ENCODE measurements around the gene CYB5R3.
"Not testable (repeated sequence)": the region's sequence is repeated elsewhere in the genome, so short reads cannot be mapped to it uniquely, and the experiment has no call there.

CYB5R3 gene

DNA sequence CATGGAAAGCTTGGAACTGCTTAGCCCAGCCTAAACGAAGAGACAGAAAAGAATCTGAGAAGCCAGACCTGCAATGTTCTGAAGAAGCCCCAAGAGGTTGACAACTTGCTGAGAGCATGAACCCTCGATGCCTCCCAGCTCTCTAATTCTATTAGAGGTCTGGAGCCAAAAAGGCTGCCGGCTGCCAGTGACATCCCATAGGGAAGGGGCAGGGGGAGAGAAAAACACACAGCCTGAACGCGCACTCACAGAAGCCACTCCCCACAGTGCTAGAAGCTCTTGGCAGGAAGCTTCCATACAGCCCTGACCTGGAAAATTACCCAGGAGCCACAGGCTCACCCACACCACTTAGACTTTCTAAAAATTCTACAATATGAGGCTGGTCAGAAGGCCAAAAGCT lies 52.9 kb downstream of the CYB5R3 start:
- DNase-seq, result no peak

DNA sequence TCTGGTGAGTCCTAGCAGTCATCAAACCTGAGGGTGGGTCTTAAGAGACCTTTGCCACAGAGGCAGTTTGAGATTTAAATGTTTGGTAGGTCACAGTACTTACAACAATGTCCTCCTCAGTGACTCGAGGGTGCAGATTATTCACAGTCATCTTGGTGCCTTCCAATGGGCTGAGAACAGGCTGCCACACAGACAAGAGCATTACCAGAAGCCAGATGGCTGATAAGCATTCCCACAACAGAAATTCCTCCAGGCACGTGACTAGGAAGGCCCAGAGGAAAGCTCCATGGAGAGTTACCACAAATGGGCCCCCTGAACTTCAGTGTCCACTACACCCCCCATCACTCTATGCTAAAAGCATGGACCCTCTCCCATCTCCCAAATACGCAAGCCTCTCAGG lies 53.8 kb downstream of the CYB5R3 start:
- no peak for DNase-seq

DNA sequence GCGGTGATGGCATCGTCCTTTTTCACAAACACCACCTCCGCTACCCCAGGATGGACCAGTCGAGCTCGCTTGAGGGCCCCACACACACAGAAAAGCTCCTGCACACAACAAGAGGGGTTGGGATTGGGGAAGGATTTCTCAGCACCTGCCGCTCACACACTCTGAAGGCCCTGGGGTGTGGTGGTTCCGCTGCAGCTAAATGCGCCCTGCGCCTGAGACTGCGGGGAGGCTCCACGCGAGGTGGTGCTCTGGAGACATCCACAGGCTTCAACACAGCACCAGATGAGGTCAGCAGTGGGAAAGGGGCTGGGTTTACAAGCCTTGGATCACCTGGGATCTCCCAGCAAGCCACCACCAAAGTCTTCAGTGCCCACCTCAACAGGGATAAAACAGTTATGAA lies 57.2 kb downstream of the CYB5R3 start:
- no peak for DNase-seq

DNA sequence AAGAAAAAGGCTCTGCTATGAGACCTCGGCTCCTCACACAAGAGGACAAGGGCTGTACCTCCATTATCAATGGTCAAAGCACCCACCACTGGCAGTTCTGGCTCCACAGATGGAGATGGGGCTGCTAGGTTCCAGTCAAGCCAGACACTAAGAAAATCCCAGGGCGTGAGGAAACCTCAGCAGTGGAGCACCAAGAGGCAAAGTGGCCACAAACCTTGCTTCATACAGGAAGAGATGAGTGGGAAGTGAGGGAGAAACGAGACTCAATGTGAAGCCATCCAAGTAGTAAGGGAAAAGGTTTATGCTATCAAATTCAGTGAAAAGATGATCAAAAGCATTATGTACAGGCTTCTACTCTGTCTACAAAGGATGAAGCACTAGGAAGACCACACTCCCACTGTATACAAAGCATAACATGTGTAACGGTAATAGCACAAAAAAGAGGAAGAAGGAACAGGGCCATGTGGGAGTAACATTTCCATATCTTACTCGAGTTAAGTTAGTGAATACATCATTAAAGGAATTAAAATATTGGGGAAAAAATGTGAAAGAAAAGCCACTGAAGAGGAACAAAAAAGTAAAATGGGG lies 61.5 kb downstream of the CYB5R3 start:
- no peak for DNase-seq

DNA sequence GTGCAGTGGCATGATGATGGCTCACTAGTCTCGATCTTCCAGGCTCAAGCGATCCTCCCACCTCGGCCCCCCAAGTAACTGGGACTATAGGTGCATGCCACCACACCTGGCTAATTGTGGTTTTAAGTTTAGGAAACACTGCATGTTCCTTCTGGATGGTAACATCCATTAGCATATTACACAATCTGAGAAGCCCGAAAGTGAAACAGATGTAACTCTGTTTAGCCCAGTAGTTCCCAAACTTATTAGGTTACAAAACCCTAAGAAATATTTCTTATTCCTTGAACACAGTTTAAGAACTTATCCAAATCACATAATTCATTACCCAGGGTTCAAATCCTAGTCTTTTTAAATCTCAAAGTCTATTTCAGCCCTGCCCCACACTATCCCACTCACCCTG lies 62.8 kb downstream of the CYB5R3 start:
- no peak for DNase-seq

DNA sequence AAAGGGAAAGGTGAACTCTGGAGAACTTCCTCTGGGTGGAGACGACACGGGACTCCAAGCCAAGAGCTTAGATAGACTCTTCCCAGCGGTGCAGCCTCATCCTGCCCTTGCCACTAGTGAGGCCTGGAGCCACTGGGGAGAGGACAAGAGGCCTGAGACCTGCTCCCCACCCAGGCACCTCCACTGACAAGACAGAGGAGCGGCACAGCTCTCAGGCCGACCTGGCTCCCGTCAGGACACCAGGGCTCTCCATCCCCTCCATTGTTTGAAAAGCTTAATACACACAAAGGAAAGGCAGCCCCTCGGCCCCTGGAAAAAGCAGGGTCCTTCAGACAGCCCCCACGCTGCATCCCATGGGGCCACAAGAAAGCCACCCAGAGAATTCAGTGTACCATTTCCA lies 64.1 kb downstream of the CYB5R3 start:
- DNase-seq, result no peak

DNA sequence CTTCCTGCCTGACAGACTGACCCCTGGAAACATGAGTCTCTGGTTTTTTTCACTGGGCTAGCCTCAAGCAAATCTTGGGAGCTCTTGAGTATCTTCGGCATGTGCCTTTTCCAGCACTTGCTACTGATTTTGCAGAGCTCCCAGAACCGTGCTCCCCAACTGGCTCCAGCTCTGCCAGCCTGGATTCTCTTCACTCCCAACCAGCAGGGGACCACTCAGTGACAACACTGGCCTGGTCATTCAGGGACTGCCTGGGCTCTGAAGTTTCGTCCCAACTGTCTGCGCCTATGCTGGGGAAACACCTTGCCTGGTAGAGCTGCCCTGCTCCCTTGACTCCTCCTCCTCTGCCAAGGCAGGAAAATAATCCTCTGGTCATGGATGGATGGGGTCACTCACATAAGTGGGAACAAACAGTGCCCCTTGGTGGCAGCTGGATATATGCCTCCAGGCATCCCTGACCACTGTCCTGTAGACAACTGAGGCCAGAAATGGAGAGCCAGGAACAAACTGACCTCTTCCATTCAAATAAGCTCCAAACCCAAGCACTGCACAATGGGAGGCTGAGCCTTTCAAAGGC lies 64.7 kb downstream of the CYB5R3 start:
- DNase-seq, result no peak

DNA sequence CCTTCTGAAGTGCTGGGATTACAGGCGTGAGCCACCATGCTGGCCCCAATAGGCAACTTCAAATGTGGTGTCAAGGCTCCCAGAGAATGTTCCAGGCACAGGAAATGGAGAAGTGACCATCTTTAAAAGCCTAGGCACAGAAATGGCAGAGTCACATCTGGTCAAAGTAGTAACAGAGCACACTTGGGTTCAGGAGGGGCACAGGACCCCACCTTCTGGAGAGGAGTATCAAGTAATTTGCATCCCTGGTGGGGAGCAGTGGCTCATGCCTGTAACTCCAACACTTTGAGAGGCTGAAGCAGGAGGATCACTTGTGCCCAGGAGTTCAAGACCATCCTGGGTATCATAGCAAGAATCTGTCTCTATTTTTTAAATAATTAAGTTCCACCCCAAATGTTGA lies 66.2 kb downstream of the CYB5R3 start:
- no peak for DNase-seq

DNA sequence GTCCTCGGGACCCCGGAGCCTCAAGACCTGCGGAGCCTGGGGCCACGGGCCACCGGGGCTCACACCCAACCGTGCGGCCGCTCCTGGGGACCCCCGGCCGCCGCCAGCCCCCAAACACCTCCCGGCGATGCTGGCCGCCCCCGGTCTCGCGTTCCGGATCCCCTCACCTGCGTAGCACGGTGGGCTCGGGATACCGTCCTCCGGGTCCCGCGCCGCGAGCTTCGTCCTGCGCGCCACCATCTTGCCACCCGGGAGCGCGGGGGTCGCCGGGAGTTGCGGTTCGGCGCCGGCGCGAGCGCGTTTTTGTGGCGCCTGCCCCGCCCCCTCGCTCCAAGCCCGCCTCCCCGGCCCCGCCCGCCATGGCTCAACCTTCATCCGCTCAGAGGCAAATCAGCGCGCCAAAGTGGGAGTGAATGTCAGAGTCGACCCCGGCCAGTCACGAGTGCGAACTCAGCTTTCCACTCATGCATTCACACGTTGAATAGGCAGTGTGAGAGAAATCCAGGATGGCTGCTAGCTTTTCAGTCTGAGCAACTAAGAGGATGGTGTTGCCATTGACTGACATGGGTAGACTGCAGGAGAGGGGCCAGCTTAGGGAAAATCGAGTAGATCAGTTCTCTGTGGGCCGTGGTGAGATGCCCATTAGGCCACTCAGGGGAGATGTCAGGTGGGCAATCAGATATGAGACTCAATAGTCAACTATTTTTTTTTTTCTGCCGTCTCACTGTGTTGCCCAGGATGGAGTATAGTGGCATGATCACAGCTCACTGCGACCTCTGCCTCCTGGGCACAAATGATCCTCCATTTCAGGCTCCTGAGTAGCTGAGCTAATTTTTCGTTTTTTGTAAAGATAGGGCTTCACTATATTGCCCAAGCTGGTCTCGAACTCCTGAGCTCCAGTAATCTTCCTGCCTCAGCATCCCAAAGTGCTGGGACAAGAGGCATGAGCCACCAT lies 67.2 kb downstream of the CYB5R3 start:
- peak; percentile 88 for DNase-seq

DNA sequence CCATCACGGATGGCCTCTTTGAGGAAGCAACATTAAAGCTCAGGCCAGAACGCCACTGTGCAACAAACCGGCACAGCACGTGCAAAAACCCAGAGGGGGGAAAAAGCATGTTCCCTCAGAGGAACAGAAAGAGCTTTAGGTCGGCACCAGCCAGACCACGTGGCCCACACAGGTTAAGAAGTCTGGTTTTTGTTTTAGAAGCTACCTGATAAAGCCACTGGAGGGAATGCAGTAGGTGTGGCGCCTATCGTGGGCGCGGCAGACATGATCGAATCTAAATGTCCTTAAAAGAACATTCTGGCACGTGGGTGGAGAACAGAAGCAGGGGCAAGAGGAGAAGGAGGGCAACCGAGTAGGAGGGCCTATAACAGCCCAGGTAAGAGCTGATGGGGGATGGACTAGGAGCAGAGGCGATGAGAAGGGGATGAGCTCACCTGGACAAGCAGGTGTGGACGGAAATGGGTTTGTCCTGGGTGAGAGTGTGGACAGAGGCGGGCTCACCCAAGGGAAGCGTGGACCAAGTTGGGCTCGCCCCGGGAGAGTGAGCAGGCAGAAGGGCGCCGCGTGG lies 67.9 kb downstream of the CYB5R3 start:
- not testable (repeated sequence) for DNase-seq

DNA sequence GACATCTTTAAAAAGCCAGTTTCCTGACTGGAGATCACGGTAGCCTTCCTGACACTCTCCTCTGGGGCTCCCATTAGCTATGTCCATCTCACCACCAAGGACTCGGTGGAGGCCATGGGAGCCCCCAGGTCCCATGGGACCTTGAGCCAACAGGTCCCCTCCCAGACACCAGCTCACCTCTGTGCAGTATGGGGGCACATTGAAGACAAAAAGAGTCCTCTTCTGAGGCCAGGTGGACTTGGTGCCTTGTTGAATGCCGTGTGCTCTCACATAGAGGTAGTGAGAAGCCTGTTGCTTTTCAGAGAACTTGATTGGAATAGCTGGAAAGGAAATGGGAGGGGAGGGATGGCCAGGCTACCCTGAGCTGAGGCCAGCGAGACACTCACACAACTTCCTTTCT lies 69.2 kb downstream of the CYB5R3 start:
- not testable (repeated sequence) for DNase-seq

DNA sequence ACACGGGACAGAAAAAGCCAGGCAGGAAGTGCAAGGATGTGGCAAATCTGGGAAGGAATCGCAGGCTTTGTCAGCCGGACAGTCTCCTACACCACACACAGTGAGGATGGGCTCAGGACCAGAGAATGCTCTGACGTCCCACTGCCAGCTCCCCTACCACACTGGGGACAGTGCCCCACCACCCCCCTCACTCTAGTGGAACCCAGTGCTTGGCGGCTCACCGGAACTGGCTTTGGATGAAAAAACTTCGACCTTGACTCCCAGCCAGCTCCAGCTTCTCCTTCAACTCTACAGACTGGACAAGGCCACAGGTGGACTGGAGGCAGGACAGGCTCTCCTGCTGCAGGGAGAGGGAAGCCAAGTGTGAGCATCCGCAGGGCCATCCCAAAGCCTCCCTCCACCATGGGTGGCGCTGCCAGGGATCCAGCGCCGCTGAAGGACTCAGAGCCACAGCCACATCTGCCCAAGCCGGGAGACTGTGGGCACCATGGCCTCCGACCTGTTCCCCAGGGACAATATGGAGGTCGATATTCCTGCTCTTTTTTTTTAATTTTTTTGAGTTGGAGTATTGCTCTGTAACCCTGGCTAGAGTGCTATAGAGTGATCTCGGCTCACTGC lies 71.5 kb downstream of the CYB5R3 start:
- DNase-seq, result no peak

DNA sequence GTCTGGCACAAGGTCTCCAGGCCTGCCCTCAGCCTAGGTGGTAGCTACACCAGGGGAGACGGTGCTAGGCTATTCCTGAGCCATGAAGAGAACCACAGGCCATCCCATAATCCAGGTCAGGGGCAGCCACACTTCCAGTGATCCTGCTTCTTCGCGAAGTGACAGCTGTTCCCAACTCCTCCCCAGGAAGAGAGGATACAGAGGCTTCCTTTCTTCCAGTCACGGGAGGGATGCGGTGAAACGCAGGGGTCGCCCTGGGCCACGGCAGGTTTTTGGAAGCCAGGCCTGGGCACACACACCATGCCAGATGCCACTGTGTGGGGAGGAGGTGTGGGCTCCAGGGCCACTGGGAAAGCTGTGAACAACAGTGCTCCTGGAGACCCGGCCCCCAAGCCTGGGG lies 72.1 kb downstream of the CYB5R3 start:
- not testable (repeated sequence) for DNase-seq

DNA sequence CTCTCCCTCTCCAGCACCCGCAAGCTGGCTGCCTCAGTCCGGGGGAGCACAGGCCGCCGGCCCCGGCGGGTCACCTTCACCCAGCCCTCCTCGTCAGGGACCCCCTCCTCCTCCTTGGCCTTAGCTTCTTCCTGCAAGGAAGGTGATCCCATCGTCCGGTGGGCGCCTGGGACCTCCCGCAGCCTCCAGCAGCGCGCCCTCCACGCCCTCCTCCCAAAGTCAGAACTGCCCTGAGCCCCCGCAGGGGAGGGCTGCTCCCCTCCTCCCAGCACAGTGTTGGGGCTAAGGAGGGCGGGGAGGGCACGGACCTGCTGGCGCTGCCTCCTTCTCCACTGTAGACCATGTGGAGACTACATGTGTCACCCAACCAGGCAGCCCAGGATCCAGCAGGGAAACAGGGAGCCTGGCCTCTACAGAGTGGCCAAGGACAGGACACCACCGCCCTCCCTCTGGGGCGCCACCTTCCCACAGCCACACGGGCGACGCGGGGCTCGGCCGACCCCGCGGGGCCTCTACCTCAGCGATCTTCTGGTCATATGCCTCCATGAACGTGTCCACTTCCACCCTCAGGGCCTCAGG lies 73.1 kb downstream of the CYB5R3 start:
- not testable (repeated sequence) for DNase-seq

DNA sequence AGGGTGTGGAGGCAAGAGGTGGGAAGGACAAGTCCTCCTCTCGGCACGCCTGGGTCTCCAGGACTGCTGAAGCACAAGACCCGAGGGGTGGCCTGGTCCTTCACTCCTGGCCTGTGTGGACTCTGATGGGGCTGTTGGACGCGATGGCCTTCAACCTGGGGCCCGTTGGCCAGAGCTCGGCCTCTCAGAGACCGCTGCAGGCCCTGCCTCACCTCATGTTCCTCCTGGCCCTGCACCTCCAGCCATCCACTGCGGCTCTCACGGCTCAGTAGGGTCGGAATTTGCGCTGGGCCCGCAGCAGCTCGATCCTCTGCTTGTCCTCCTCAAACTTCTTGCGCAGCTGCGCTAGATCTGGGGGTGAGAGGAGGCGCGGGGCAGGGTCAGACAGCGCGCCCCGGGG lies 74.7 kb downstream of the CYB5R3 start:
- not testable (repeated sequence) for DNase-seq

DNA sequence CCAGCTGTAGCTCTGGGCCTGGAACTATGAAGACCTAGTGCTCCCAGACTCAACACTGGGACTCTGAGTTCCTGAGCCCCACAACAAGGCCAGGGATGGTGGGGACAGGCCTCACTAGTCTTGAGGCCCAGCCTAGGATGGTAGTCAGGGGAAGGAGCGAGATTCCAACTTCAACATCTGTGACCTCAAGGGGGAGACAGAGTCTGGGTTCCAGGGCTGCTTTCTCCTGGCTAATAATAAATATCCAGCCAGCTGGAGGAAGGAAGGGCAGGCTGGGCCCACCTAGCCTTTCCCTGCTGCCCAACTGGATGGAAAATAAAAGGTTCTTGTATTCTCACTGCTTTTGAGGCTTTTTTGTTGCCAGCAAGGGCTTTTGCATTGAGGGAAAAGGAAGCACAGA lies 75.1 kb downstream of the CYB5R3 start:
- DNase-seq, result not testable (repeated sequence)

DNA sequence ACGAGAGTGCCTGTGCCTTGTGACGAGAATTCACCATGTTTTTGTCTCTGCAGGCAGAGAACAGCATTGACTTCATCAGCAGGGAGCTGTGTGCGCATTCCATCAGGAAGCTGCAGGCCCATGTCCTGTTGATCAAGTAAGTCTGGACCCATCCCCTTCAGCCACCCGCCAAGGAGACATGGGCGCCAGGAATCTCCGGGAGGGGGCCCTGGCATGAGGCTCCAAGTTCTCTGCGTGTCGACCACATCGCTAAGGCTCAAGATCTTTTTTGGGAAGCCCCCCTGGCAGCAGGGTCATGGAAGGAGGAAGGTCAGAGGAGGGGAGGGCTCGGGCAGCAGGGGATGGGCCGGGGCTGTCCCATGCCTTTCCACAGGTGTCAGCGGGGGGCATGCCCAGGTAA lies 78.1 kb downstream of the CYB5R3 start:
- not testable (repeated sequence) for DNase-seq

DNA sequence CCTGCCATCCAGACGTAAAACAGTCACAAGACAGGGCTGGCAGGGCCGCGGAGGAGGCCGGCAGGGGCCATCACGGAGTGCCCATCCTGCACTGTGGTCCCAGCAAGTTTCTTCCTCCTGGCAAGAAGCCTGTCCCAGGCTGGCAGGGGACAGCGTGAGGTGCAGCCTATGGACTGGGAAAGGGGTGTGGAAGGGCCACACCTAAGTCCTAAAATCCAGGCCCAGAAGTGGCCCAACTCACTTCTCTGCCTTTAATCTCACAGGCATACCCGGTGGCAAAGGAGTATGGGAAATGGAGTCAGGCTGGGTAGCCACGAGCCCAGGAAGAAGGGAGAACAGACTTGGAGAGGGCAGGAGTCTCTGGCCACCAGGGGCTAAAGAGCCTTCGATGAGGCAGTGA lies 78.6 kb downstream of the CYB5R3 start:
- DNase-seq, result not testable (repeated sequence)

DNA sequence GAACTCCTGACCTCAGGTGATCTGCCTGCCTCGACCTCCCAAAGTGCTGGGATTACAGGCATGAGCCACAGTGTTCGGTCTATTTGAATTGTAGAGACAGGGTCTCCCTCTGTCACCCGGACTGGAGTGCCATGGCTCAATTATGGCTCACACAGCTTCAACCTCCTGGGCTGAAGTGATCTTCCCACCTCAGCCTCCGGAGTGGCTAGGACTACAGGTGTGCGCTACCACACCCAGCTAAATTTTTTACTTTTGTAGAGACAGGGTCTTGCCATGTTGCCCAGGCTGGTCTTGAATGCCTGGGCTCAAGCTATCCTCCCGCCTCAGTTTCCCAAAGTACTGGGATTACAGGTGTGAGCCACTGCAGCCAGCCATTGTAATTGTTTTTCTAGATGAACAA lies 81.2 kb downstream of the CYB5R3 start:
- DNase-seq, result not testable (repeated sequence)
